ENCODE results near the gene EXOC3L2.
A peak's percentile ranks its signal among the peaks of the same experiment; 100 is the strongest.

EXOC3L2 gene

GRCh38 chr19:45223879-45224278 lies 21.3 kb downstream of the EXOC3L2 start:
- H3K4me3 ChIP-seq (ENCODE audit: low read depth, low read length), result no peak overlapping the region
- DNase-seq (ENCODE audit: low read depth), result no peak
- no peak for TF ChIP-seq CTCF (conservative IDR thresholded peaks at IDR 0.05; ENCODE audit: low read depth, low read length)

- no peak for DNase-seq (ENCODE audit: low read depth)
- no peak overlapping the region for H3K4me3 ChIP-seq (ENCODE audit: low read depth, low read length)
- TF ChIP-seq CTCF (conservative IDR thresholded peaks at IDR 0.05; ENCODE audit: low read depth, low read length), result no peak
Measured at GRCh38 chr19:45222724-45223123, 22.5 kb downstream of the EXOC3L2 start.

- TF ChIP-seq CTCF (conservative IDR thresholded peaks at IDR 0.05; ENCODE audit: low read depth, low read length), result no peak
- H3K4me3 ChIP-seq (ENCODE audit: low read depth, low read length), result no peak overlapping the region
- DNase-seq (ENCODE audit: low read depth), result peak; percentile 4
Measured at GRCh38 chr19:45218911-45219743, 26.1 kb downstream of the EXOC3L2 start.

- H3K4me3 ChIP-seq (ENCODE audit: low read depth, low read length), result no peak overlapping the region
- no peak for TF ChIP-seq CTCF (conservative IDR thresholded peaks at IDR 0.05; ENCODE audit: low read depth, low read length)
- no peak for DNase-seq (ENCODE audit: low read depth)
Measured at GRCh38 chr19:45218426-45218825, 26.8 kb downstream of the EXOC3L2 start.

GRCh38 chr19:45217957-45218334 lies 27.3 kb downstream of the EXOC3L2 start:
- no peak overlapping the region for H3K4me3 ChIP-seq (ENCODE audit: low read depth, low read length)
- no peak for TF ChIP-seq CTCF (conservative IDR thresholded peaks at IDR 0.05; ENCODE audit: low read depth, low read length)
- no peak for DNase-seq (ENCODE audit: low read depth)

- no peak for DNase-seq (ENCODE audit: low read depth)
- no peak for TF ChIP-seq CTCF (conservative IDR thresholded peaks at IDR 0.05; ENCODE audit: low read depth, low read length)
- no peak overlapping the region for H3K4me3 ChIP-seq (ENCODE audit: low read depth, low read length)
Measured at GRCh38 chr19:45217193-45217956, 27.8 kb downstream of the EXOC3L2 start.
